GM03348 (cell line): ENCODE results near the gene NFYA.
A peak's percentile ranks its signal among the peaks of the same experiment; 100 is the strongest.
"Not testable (repeated sequence)": the region's sequence is repeated elsewhere in the genome, so short reads cannot be mapped to it uniquely, and the experiment has no call there.

Experiments
- DNase-seq: peaks from one replicate; pipeline ENCODE4 v3.0.0; 2012; ENCODE audit warnings: low spot score

NFYA gene

GRCh38 chr6:41073968-41074691 is 1.4 kb downstream of the NFYA start:
- DNase-seq, result peak; percentile 14

GRCh38 chr6:41074692-41075436 is 2.1 kb downstream of the NFYA start:
- no peak for DNase-seq

GRCh38 chr6:41075651-41076626 is 3.2 kb downstream of the NFYA start:
- no peak for DNase-seq

- DNase-seq, result no peak
Observed at GRCh38 chr6:41077536-41077935, 4.8 kb downstream of the NFYA start.

GRCh38 chr6:41078101-41078500 is 5.3 kb downstream of the NFYA start:
- no peak for DNase-seq

- DNase-seq, result no peak
Observed at GRCh38 chr6:41079080-41079479, 6.3 kb downstream of the NFYA start.

GRCh38 chr6:41080621-41081020 is 7.8 kb downstream of the NFYA start:
- no peak for DNase-seq

- no peak for DNase-seq
Observed at GRCh38 chr6:41083072-41083471, 10.3 kb downstream of the NFYA start.

- DNase-seq, result no peak
Observed at GRCh38 chr6:41085182-41085581, 12.4 kb downstream of the NFYA start.

- DNase-seq, result no peak
Observed at GRCh38 chr6:41088451-41088850, 15.7 kb downstream of the NFYA start.

GRCh38 chr6:41090841-41091761 is 18.3 kb downstream of the NFYA start:
- no peak for DNase-seq

- peak; percentile 40 for DNase-seq
Observed at GRCh38 chr6:41092421-41093140, 19.8 kb downstream of the NFYA start.

GRCh38 chr6:41093729-41094128 is 21.0 kb downstream of the NFYA start:
- no peak for DNase-seq

GRCh38 chr6:41097467-41098090 is 24.8 kb downstream of the NFYA start:
- no peak for DNase-seq

- no peak for DNase-seq
Observed at GRCh38 chr6:41098366-41098765, 25.6 kb downstream of the NFYA start.

GRCh38 chr6:41100871-41101287 is 28.1 kb downstream of the NFYA start:
- DNase-seq, result no peak

GRCh38 chr6:41103847-41104246 is 31.1 kb downstream of the NFYA start:
- DNase-seq, result no peak

GRCh38 chr6:41111017-41111416 is 38.2 kb downstream of the NFYA start:
- no peak for DNase-seq

GRCh38 chr6:41115027-41115426 is 42.3 kb downstream of the NFYA start:
- not testable (repeated sequence) for DNase-seq

GRCh38 chr6:41119508-41119907 is 46.7 kb downstream of the NFYA start:
- no peak for DNase-seq
